ACC112 (cell line): ENCODE results near the gene NUP214.
A peak's percentile ranks its signal among the peaks of the same experiment; 100 is the strongest.
"Not testable (repeated sequence)": the region's sequence is repeated elsewhere in the genome, so short reads cannot be mapped to it uniquely, and the experiment has no call there.

Experiments
- H2AFZ ChIP-seq: fragments of 200-600 bp; sonication (generic); one replicate; pipeline ENCODE4 v1.6.0; 2017; ENCODE audit warnings: antibody characterized with exemption, low read length; ENCODE audit not compliant: unreplicated experiment
- H3K27ac ChIP-seq: fragments of 200-600 bp; sonication (generic); 2 replicates; pipeline ENCODE4 v1.5.1; 2014; ENCODE audit warnings: low read depth, mild to moderate bottlenecking, antibody characterized with exemption, low read length, moderate library complexity
- H3K27me3 ChIP-seq: fragments of 200-600 bp; sonication (generic); 2 replicates; pipeline ENCODE4 v1.6.1; 2014; ENCODE audit warnings: mild to moderate bottlenecking, antibody characterized with exemption, low read length, moderate library complexity, mixed read lengths; ENCODE audit not compliant: insufficient read depth
- H3K36me3 ChIP-seq: fragments of 200-600 bp; sonication (generic); 2 replicates; pipeline ENCODE4 v1.6.1; 2016; ENCODE audit warnings: mild to moderate bottlenecking, antibody characterized with exemption, low read length, moderate library complexity, mixed read lengths; ENCODE audit not compliant: insufficient read depth
- H3K4me1 ChIP-seq: fragments of 200-600 bp; sonication (generic); one replicate; pipeline ENCODE4 v1.6.1; 2016; ENCODE audit warnings: low read length, mixed read lengths; ENCODE audit not compliant: insufficient read depth, unreplicated experiment, control insufficient read depth
- H3K4me3 ChIP-seq: fragments of 200-600 bp; sonication (generic); 2 replicates; pipeline ENCODE4 v1.5.1; 2014; ENCODE audit warnings: mild to moderate bottlenecking, low read depth, low read length
- H3K79me2 ChIP-seq: fragments of 200-600 bp; sonication (generic); one replicate; pipeline ENCODE4 v1.6.0; 2016; ENCODE audit warnings: low read length; ENCODE audit not compliant: control insufficient read depth, unreplicated experiment, insufficient read depth

The NUP214 gene

GRCh38 chr9:131234799-131235479 lies 109.6 kb downstream of the NUP214 start:
- Histone ChIP-seq H3K36me3 (no peaks in the 10 kb centered on the region; the same call in 1 of the 2 replicates), H2AFZ (no peak overlapping the region), H3K79me2 (no peaks in the 10 kb centered on the region), H3K27ac (no peak overlapping the region), H3K27me3 (no peaks in the 10 kb centered on the region), H3K4me3 (no peak overlapping the region), H3K4me1 (peaks cover 7% of the 10 kb centered on the region)

DNA sequence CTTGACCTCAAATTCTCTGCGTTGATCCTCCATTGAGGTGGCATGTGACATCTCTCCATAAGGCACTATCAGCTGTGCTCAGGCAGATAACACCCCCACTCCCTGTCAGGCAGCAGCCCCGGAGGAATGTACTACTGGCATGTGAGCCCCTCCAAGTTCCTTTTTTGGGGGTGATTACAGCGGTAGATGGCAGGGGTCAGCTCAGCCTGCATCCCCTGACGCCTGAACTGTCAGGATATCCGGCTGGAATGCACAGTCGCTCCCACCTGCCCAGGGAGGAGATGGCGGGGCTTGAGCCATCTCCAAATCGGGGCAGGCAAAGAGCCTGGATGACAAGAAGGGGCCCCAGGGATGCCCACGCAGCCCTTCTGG lies 110.1 kb downstream of the NUP214 start:
- Histone ChIP-seq H2AFZ (no peak overlapping the region), H3K27me3 (no peaks in the 10 kb centered on the region), H3K79me2 (no peaks in the 10 kb centered on the region), H3K36me3 (no peaks in the 10 kb centered on the region; the same call in 1 of the 2 replicates), H3K4me1 (peaks cover 7% of the 10 kb centered on the region), H3K4me3 (no peak overlapping the region), H3K27ac (no peak overlapping the region)

GRCh38 chr9:131236161-131236560 lies 110.8 kb downstream of the NUP214 start:
- no peak overlapping the region for H3K4me3 ChIP-seq
- no peak overlapping the region for H2AFZ ChIP-seq
- peaks cover 7% of the 10 kb centered on the region for H3K4me1 ChIP-seq
- H3K27me3 ChIP-seq = no peaks in the 10 kb centered on the region
- H3K79me2 ChIP-seq = no peaks in the 10 kb centered on the region
- H3K36me3 ChIP-seq = no peaks in the 10 kb centered on the region
- no peak overlapping the region for H3K27ac ChIP-seq

GRCh38 chr9:131236761-131237160 lies 111.4 kb downstream of the NUP214 start:
- H2AFZ ChIP-seq = no peak overlapping the region
- H3K27ac ChIP-seq = no peak overlapping the region
- no peaks in the 10 kb centered on the region for H3K36me3 ChIP-seq
- peaks cover 7% of the 10 kb centered on the region for H3K4me1 ChIP-seq
- no peaks in the 10 kb centered on the region for H3K27me3 ChIP-seq
- no peak overlapping the region for H3K4me3 ChIP-seq
- no peaks in the 10 kb centered on the region for H3K79me2 ChIP-seq

DNA sequence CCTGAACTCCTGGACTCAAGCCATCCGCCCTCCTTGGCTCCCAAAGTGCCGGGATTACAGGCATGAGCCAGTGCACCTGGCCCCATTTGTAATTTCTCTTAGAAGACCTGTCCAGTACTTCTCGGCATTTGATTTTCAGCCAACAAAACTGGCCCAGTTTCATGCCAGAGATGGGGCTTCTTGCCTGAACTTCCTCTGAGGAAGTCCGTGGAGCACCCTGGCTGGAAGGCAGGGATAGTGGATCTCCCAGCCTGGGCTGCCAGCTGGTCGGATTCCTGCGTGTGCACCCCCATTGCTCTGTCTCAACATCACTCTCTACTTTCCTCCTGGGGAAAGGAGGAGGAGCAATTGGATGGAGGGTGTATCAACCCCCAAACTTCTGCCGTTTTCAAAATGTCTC lies 111.9 kb downstream of the NUP214 start:
- H3K27ac ChIP-seq = no peak overlapping the region
- no peaks in the 10 kb centered on the region for H3K36me3 ChIP-seq
- H3K27me3 ChIP-seq = no peaks in the 10 kb centered on the region
- peaks cover 7% of the 10 kb centered on the region for H3K4me1 ChIP-seq
- no peak overlapping the region for H3K4me3 ChIP-seq
- no peaks in the 10 kb centered on the region for H3K79me2 ChIP-seq
- H2AFZ ChIP-seq = no peak overlapping the region

GRCh38 chr9:131237931-131238401 lies 112.6 kb downstream of the NUP214 start:
- Histone ChIP-seq H3K36me3 (no peaks in the 10 kb centered on the region), H3K27me3 (no peaks in the 10 kb centered on the region), H3K4me1 (peaks cover 7% of the 10 kb centered on the region), H3K27ac (peak overlapping the region; percentile 17), H3K4me3 (no peak overlapping the region), H3K79me2 (no peaks in the 10 kb centered on the region), H2AFZ (no peak overlapping the region)

GRCh38 chr9:131238402-131239021 lies 113.1 kb downstream of the NUP214 start:
- H3K4me1 ChIP-seq = peaks cover 7% of the 10 kb centered on the region
- H3K27ac ChIP-seq = no peak overlapping the region
- H3K79me2 ChIP-seq = no peaks in the 10 kb centered on the region
- no peak overlapping the region for H3K4me3 ChIP-seq
- no peaks in the 10 kb centered on the region for H3K27me3 ChIP-seq
- H3K36me3 ChIP-seq = no peaks in the 10 kb centered on the region
- no peak overlapping the region for H2AFZ ChIP-seq

DNA sequence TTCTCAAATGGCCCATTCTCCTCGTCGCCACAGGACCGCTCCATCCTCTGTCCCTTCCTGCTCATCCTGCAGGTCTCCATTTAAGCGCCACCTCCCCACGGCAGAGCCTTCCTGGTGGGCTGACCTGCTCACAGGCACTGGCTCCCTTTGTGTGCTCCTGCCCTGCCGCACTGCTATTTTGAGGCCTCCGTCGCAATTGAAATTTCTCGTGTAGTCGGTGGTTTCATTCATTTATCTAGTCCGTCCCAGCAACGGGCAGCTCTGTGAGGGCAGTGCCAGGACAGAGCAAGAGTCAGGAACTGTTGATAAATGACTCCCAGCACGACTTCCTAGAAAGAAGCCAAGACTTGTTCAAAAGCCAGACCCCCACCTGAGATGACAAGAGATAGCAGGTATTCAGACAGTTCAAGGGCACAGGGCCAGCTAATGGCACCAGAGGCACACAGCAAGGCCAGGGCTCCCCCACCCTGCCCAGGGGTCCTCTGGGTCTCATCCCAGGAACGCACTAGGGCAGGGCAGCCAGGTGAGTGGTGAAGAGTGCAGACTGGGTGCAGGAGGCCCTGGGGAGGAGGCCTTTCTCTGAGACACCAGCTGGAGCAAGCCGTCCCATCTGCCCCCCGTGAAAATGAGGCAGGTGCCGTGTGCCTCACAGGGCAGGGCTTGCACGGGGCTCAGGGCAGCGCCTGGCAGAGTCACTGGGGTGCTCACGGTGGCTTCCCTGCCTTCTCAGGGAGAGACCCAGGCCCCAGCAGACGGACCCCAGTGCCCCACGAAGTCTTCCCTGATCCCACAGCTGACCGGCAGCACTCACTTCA lies 114.0 kb downstream of the NUP214 start:
- Histone ChIP-seq H3K4me3 (no peak overlapping the region), H3K79me2 (no peaks in the 10 kb centered on the region), H3K27ac (no peak overlapping the region), H3K36me3 (no peaks in the 10 kb centered on the region), H3K27me3 (no peaks in the 10 kb centered on the region), H3K4me1 (peaks cover 7% of the 10 kb centered on the region), H2AFZ (no peak overlapping the region)

GRCh38 chr9:131240047-131240921 lies 114.9 kb downstream of the NUP214 start:
- Histone ChIP-seq H3K4me1 (peaks cover 7% of the 10 kb centered on the region), H3K36me3 (no peaks in the 10 kb centered on the region), H3K79me2 (no peaks in the 10 kb centered on the region), H2AFZ (no peak overlapping the region), H3K27me3 (no peaks in the 10 kb centered on the region), H3K27ac (no peak overlapping the region), H3K4me3 (no peak overlapping the region)

DNA sequence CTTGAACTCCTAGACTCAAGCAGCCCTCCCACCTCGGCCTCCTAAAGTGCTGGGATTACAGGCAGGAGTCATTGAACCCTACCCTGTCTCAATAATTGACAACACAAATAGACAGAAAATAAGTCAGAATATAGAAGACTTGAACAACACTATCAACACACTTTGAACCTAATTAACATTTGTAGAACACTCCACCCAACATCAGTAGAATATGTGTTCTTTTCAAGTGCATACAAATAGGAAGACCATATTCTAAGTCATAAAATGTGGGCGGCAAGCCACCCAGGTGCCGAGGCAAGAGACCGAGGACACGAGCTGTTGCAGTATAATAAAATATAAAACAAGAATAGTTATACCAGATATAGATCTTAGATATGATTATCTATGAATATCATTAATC lies 118.9 kb downstream of the NUP214 start:
- not testable (repeated sequence) for H3K27ac ChIP-seq, H3K4me3 ChIP-seq, H2AFZ ChIP-seq, H3K79me2 ChIP-seq, H3K27me3 ChIP-seq, H3K36me3 ChIP-seq, H3K4me1 ChIP-seq
